ENCODE measurements around the gene DOCK10. TPM values are rescaled to one million over a fixed set of nuclear protein-coding genes. Genes with fewer than 3 reads are reported as not detected.

The DOCK10 gene
- total RNA-seq, 1 experiment from 2014 or later, result 28.9 TPM

DNA sequence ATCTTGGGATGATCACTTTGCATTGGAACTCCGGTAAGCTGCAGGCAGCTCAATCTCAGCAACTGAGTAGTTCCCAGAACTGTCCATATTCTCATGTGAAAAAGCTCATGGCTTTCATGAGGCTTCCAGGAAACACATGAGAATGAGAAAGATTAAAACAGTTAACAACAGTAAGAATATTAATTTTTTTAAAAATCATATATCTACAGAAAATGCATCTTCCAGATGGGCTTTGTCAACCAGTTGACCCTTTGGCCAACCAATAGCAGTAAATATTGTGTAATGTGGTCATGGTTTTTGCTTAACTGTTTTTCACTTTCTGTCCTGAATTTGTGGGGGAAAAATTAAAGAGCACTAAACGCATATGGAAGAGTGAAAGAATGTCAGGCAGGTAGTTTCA, 194.9 kb downstream of the DOCK10 start:
- no peak for DNase-seq
- no peaks in the 10 kb centered on the region for H3F3A ChIP-seq (ENCODE audit: insufficient read depth, low read depth)
- H3K9me3 ChIP-seq (ENCODE audit: insufficient read depth, low read depth), result no peaks in the 10 kb centered on the region
- H2AFZ ChIP-seq, result 0 out of 2 replicates have a peak overlapping the region, but pooled peaks have one; percentile 23
- no peaks in the 10 kb centered on the region for H3K79me2 ChIP-seq (ENCODE audit: low read depth)
- CTCF ChIA-PET, result no interaction called here
- TF ChIP-seq, protein P1, sequence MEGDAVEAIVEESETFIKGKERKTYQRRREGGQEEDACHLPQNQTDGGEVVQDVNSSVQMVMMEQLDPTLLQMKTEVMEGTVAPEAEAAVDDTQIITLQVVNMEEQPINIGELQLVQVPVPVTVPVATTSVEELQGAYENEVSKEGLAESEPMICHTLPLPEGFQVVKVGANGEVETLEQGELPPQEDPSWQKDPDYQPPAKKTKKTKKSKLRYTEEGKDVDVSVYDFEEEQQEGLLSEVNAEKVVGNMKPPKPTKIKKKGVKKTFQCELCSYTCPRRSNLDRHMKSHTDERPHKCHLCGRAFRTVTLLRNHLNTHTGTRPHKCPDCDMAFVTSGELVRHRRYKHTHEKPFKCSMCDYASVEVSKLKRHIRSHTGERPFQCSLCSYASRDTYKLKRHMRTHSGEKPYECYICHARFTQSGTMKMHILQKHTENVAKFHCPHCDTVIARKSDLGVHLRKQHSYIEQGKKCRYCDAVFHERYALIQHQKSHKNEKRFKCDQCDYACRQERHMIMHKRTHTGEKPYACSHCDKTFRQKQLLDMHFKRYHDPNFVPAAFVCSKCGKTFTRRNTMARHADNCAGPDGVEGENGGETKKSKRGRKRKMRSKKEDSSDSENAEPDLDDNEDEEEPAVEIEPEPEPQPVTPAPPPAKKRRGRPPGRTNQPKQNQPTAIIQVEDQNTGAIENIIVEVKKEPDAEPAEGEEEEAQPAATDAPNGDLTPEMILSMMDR (conservative IDR thresholded peaks at IDR 0.05), result no peak
- no peak for TF ChIP-seq EZH2 (IDR thresholded peaks at IDR 0.05; ENCODE audit: low read depth)
- no peak overlapping the region for H3K4me3 ChIP-seq
- intact Hi-C loops (cut with micrococcal nuclease; ENCODE audit: unreplicated experiment), result no loop called here
- H3K27ac ChIP-seq, result no peak overlapping the region
- H3K9me2 ChIP-seq (ENCODE audit: insufficient read depth), result no peaks in the 10 kb centered on the region
- POLR2A ChIA-PET (ENCODE audit: unreplicated experiment), result no interaction called here
- H3K27me3 ChIP-seq (ENCODE audit: insufficient read depth, low read depth), result no peaks in the 10 kb centered on the region
- no TSS peak for BruUV-seq (replicated peaks)
- no peaks in the 10 kb centered on the region for H3K36me3 ChIP-seq (ENCODE audit: low read depth)
- H4K20me1 ChIP-seq (ENCODE audit: insufficient read depth), result no peaks in the 10 kb centered on the region
- H3K4me1 ChIP-seq (replicated peaks; ENCODE audit: insufficient read depth), result no peaks in the 10 kb centered on the region
- H3K4me2 ChIP-seq, result no peak overlapping the region

DNA sequence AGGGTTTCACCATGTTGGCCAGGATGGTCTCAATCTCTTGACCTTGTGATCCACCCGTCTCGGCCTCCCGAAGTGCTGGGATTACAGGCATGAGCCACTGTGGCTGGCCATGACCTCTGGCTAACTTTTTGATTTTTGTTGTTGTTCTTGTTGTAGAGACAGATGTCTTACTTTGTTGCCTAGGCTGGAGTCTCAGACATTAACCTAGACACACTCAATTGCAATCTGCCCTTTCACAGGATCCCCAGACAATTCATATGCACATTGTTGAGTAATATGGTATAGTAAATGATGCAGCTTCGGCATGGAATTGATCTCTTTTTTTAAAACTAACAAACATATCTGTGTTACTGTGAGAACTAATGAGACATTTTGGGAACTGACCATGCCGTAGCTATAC, 195.6 kb downstream of the DOCK10 start:
- H3K9me2 ChIP-seq (ENCODE audit: insufficient read depth), result no peaks in the 10 kb centered on the region
- no peaks in the 10 kb centered on the region for H3K27me3 ChIP-seq (ENCODE audit: insufficient read depth, low read depth)
- no peaks in the 10 kb centered on the region for H3F3A ChIP-seq (ENCODE audit: insufficient read depth, low read depth)
- no peaks in the 10 kb centered on the region for H3K9me3 ChIP-seq (ENCODE audit: insufficient read depth, low read depth)
- ChIA-PET POLR2A (ENCODE audit: unreplicated experiment) (no interaction called here), CTCF (no interaction called here)
- H3K36me3 ChIP-seq (ENCODE audit: low read depth), result no peaks in the 10 kb centered on the region
- intact Hi-C loops (cut with micrococcal nuclease; ENCODE audit: unreplicated experiment), result no loop called here
- no peak overlapping the region for H3K4me2 ChIP-seq
- H2AFZ ChIP-seq, result no peak overlapping the region
- TF ChIP-seq EZH2 (IDR thresholded peaks at IDR 0.05; ENCODE audit: low read depth), result no peak
- TF ChIP-seq, protein P1 (conservative IDR thresholded peaks at IDR 0.05), result no peak
- H3K27ac ChIP-seq, result no peak overlapping the region
- no peak overlapping the region for H3K4me3 ChIP-seq
- BruUV-seq (replicated peaks), result no TSS peak
- no peaks in the 10 kb centered on the region for H3K79me2 ChIP-seq (ENCODE audit: low read depth)
- no peaks in the 10 kb centered on the region for H4K20me1 ChIP-seq (ENCODE audit: insufficient read depth)
- no peak for DNase-seq
- no peaks in the 10 kb centered on the region for H3K4me1 ChIP-seq (replicated peaks; ENCODE audit: insufficient read depth)

DNA sequence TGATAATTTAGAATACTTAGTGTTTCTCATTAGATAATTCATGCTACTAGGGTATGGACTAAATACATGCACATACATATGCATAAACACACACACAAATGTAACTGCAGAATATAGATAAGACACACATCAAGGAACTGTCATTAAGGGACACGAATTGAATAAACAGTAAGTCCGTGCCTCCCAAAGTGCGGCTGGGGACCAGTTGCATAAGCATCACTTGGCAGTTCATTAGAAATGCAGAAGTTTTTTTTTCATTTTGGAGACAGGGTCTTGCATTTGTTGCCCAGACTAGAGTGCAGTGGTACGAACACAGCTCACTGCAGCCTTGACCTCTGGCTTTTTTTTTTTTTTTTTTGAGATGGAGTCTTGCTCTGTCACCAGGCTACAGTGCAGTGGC, 196.1 kb downstream of the DOCK10 start:
- intact Hi-C loops (cut with micrococcal nuclease; ENCODE audit: unreplicated experiment), result no loop called here
- ChIA-PET POLR2A (ENCODE audit: unreplicated experiment) (no interaction called here), CTCF (interaction anchor here (0.6 kb wide), 1 partner anchor 327 kb away, joined by 9 read pairs; no protein-coding TSS in a partner anchor)
- no peaks in the 10 kb centered on the region for H3K4me1 ChIP-seq (replicated peaks; ENCODE audit: insufficient read depth)
- TF ChIP-seq EZH2 (IDR thresholded peaks at IDR 0.05; ENCODE audit: low read depth), result no peak
- TF ChIP-seq, protein P1 (conservative IDR thresholded peaks at IDR 0.05), result no peak
- H3K4me3 ChIP-seq, result no peak overlapping the region
- H3K9me3 ChIP-seq (ENCODE audit: insufficient read depth, low read depth), result no peaks in the 10 kb centered on the region
- no peaks in the 10 kb centered on the region for H3K27me3 ChIP-seq (ENCODE audit: insufficient read depth, low read depth)
- no peak overlapping the region for H2AFZ ChIP-seq
- no peaks in the 10 kb centered on the region for H3K36me3 ChIP-seq (ENCODE audit: low read depth)
- H3F3A ChIP-seq (ENCODE audit: insufficient read depth, low read depth), result no peaks in the 10 kb centered on the region
- H3K27ac ChIP-seq, result no peak overlapping the region
- no TSS peak for BruUV-seq (replicated peaks)
- DNase-seq, result no peak
- H3K4me2 ChIP-seq, result no peak overlapping the region
- H3K9me2 ChIP-seq (ENCODE audit: insufficient read depth), result no peaks in the 10 kb centered on the region
- no peaks in the 10 kb centered on the region for H4K20me1 ChIP-seq (ENCODE audit: insufficient read depth)
- no peaks in the 10 kb centered on the region for H3K79me2 ChIP-seq (ENCODE audit: low read depth)

Measured in PC-9 (cell line).